ENCODE measurements around the gene GTF3C2. TPM values are rescaled to one million over a fixed set of nuclear protein-coding genes. Genes with fewer than 3 reads are reported as not detected.

The GTF3C2 gene
- total and polyA plus RNA-seq, 9 of the 15 experiments (the other 6 are each of a cell fraction or from before 2014, with no cell fraction given): 35.5 to 96.8 (median 53.0) TPM

- DNase-seq (ENCODE audit: extremely low read depth in 1 of 4, low spot score in 3 of 4): peak; percentile 87 to 99 (median 91)
- TF ChIP-seq, protein P1, sequence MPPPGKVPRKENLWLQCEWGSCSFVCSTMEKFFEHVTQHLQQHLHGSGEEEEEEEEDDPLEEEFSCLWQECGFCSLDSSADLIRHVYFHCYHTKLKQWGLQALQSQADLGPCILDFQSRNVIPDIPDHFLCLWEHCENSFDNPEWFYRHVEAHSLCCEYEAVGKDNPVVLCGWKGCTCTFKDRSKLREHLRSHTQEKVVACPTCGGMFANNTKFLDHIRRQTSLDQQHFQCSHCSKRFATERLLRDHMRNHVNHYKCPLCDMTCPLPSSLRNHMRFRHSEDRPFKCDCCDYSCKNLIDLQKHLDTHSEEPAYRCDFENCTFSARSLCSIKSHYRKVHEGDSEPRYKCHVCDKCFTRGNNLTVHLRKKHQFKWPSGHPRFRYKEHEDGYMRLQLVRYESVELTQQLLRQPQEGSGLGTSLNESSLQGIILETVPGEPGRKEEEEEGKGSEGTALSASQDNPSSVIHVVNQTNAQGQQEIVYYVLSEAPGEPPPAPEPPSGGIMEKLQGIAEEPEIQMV (tag; conservative IDR thresholded peaks at IDR 0.05; ENCODE audit: low read depth): no peak
- peak; percentile 89 for TF ChIP-seq GABPB1 (CRISPR knock-in tag; IDR thresholded peaks at IDR 0.05)
- no peak for TF ChIP-seq NCOA4 (IDR thresholded peaks at IDR 0.05; ENCODE audit: partially characterized antibody)
- TF ChIP-seq ZNF217 (CRISPR knock-in tag; IDR thresholded peaks at IDR 0.05): no peak
- TF ChIP-seq NR2C2 (CRISPR knock-in tag; IDR thresholded peaks at IDR 0.05): peak; percentile 56; the same call in 1 of the 2 replicates
- peak; percentile 89 for TF ChIP-seq NR2C2 (tag; IDR thresholded peaks at IDR 0.05)
- TF ChIP-seq ZNF592 (IDR thresholded peaks at IDR 0.05): 0 out of 2 replicates have a peak, but pooled peaks have one; percentile 3
- TF ChIP-seq RCOR1 (IDR thresholded peaks at IDR 0.05; ENCODE audit: borderline replicate concordance in 1 of 2, low read depth in 2 of 2, low read length in 2 of 2): peak in 1 of 2 experiments; percentile 42; a peak in 2 of 4 replicates
- peak; percentile 73 for TF ChIP-seq VEZF1 (CRISPR knock-in tag; IDR thresholded peaks at IDR 0.05)
- no peak for TF ChIP-seq ZNF695 (CRISPR knock-in tag; IDR thresholded peaks at IDR 0.05)
- no peak for TF ChIP-seq ARID2 (IDR thresholded peaks at IDR 0.05)
- TF ChIP-seq ILF3 (IDR thresholded peaks at IDR 0.05; ENCODE audit: borderline replicate concordance): no peak
- TF ChIP-seq ZBTB17 (CRISPR knock-in tag; IDR thresholded peaks at IDR 0.05): peak; percentile 38; the same call in 1 of the 2 replicates
- TF ChIP-seq SMARCB1 (IDR thresholded peaks at IDR 0.05; ENCODE audit: insufficient read length, low read depth): no peak
These were observed 13.7 kb upstream of the GTF3C2 start, which contains the start of the genes EIF2B4 and SNX17 for GRCh38 chr2:27370026-27370815. TSS of gene EIF2B4 (minus strand) at chr2:27370338. CDS start at chr2:27370314, 24 bp downstream. TSS of gene SNX17 (plus strand) at chr2:27370616. CDS start at chr2:27370744, 128 bp downstream.

More at GRCh38 chr2:27370026-27370815, 13.7 kb upstream of the GTF3C2 start, which contains the start of the genes EIF2B4 and SNX17:
- peaks cover 70% of the 10 kb centered on the region for H3K36me3 ChIP-seq (ENCODE audit: control insufficient read depth, insufficient read depth, low read length)
- no peaks in the 10 kb centered on the region for H3K9me3 ChIP-seq (replicated peaks; ENCODE audit: control insufficient read depth, insufficient read depth, low read depth, low read length)
- peak within 1 kb of the TSS; percentile 97 for H3K9ac ChIP-seq (ENCODE audit: insufficient read depth in 1 of 2, low read depth in 2 of 2, low read length in 2 of 2)
- H3K4me1 ChIP-seq (replicated peaks in 1 of 2; ENCODE audit: control insufficient read depth in 2 of 2, insufficient read depth in 2 of 2, low read length in 2 of 2): peaks cover 20 to 22% of the 10 kb centered on the region in 2 experiments
- no TSS peak for BruUV-seq (replicated peaks)
- CTCF ChIA-PET (ENCODE audit: low intra/inter-chr PET ratio): interaction anchor here (0.6 to 1.4 kb wide), 2 partner anchors 13 to 49 kb away, joined by 4 to 5 read pairs; no protein-coding TSS in a partner anchor
- H3K4me2 ChIP-seq (ENCODE audit: insufficient read depth, low read length): peak within 1 kb of the TSS; percentile 94
- peak within 1 kb of the TSS; percentile 86 for H3K4me3 ChIP-seq
- peak within 1 kb of the TSS; percentile 96 for H3K27ac ChIP-seq (ENCODE audit: extremely low read depth, low read depth, low read length)
- no peaks in the 10 kb centered on the region for H3K9me1 ChIP-seq (ENCODE audit: control insufficient read depth, insufficient read depth, low read length)
- WGBS (ENCODE audit: insufficient coverage, low coverage, missing lambda C conversion rate): under 1% methylated on average over 84 of the region's 85 CpGs
- in situ Hi-C loops (cut with MboI): no loop called here
- no peaks in the 10 kb centered on the region for H4K20me1 ChIP-seq (replicated peaks; ENCODE audit: control insufficient read depth, insufficient read depth, low read length)
- peak; percentile 99 for FAIRE-seq
- ATAC-seq: peak; percentile 96
- POLR2A ChIA-PET: interaction anchor here (0.7 to 5.8 kb wide), 10 partner anchors 10 to 59 kb away, joined by 3 to 41 read pairs (median 4); partner anchors contain the start of genes GTF3C2, NRBP1 and ZNF513
- intact Hi-C loops (cut with micrococcal nuclease): loop anchor here (1.0 to 5.0 kb wide), 3 partner anchors 14 to 68 kb away; partner anchors contain the start of genes GTF3C2 and MPV17
- H3K27me3 ChIP-seq (ENCODE audit: control insufficient read depth in 2 of 2, insufficient read depth in 2 of 2, low read length in 2 of 2): no peaks in the 10 kb centered on the region
- H2AFZ ChIP-seq (ENCODE audit: low read depth, low read length): peak within 1 kb of the TSS; percentile 89
- peaks cover 51% of the 10 kb centered on the region for H3K79me2 ChIP-seq (ENCODE audit: control insufficient read depth, insufficient read depth, low read length)
